Measurements from ENCODE around the gene NCOA7.

- TF ChIP-seq CTCF (IDR thresholded peaks at IDR 0.05) (no peak), POLR2A (IDR thresholded peaks at IDR 0.05) (no peak)
Observed at GRCh38 chr6:125924169-125924568, 133.4 kb downstream of the NCOA7 start.

All from thyroid gland (tissue), 4 donors.